HepG2 (cell line): ENCODE measurements around the gene GPC6. TPM values are rescaled to one million over a fixed set of nuclear protein-coding genes. Genes with fewer than 3 reads are reported as not detected.

ENCODE experiments used
- ARNT2 ChIP-seq: sonication (generic); formaldehyde crosslinking; IDR thresholded peaks from 2 replicates; pipeline ENCODE4 v1.8.0; 2022; ENCODE audit warnings: mild to moderate bottlenecking, low read depth, missing genetic modification reagents, moderate library complexity
- DRAP1 ChIP-seq: IDR thresholded peaks from 2 replicates; pipeline ENCODE4 v1.6.1; 2016; ENCODE audit warnings: missing genetic modification reagents, missing compliant biosample characterization
- MEF2D ChIP-seq: sonication (generic); formaldehyde crosslinking; IDR thresholded peaks from 2 replicates; pipeline ENCODE4 v1.5.1; 2020; ENCODE audit warnings: mild to moderate bottlenecking, missing genetic modification reagents
- NRL ChIP-seq: sonication (generic); formaldehyde crosslinking; IDR thresholded peaks from 2 replicates; pipeline ENCODE4 v1.5.0; 2020; ENCODE audit warnings: missing genetic modification reagents, mild to moderate bottlenecking, moderate library complexity, borderline replicate concordance
- SMAD9 ChIP-seq: sonication (generic); formaldehyde crosslinking; IDR thresholded peaks from 2 replicates; pipeline ENCODE4 v1.5.1; 2020; ENCODE audit warnings: mild to moderate bottlenecking, missing genetic modification reagents
- SMARCE1 ChIP-seq: fragments of 450-650 bp; IDR thresholded peaks from 2 replicates; pipeline ENCODE4 v1.6.1; 2017; ENCODE audit warnings: borderline replicate concordance
- TAF1 ChIP-seq: sonication (generic); formaldehyde crosslinking; IDR thresholded peaks from 2 replicates; pipeline ENCODE4 v1.4.0; 2020; ENCODE audit warnings: missing genetic modification reagents
- TRIM22 ChIP-seq: fragments of 450-650 bp; IDR thresholded peaks from 2 replicates; pipeline ENCODE4 v1.6.1; 2017
- U2AF1 ChIP-seq: fragments of 200-400 bp; formaldehyde crosslinking; optimal IDR thresholded peaks from 2 replicates; pipeline ENCODE3; 2017; ENCODE audit warnings: mild to moderate bottlenecking, low read depth, low read length
- ZKSCAN1 ChIP-seq: fragments of 150-350 bp; IDR thresholded peaks from 2 replicates; pipeline ENCODE4 v1.6.1; 2014; ENCODE audit warnings: low read length
- ZNF121 ChIP-seq: sonication (generic); formaldehyde crosslinking; IDR thresholded peaks from 2 replicates; pipeline ENCODE4 v1.5.0; 2020; ENCODE audit warnings: mild to moderate bottlenecking, missing genetic modification reagents
- ZNF142 ChIP-seq: sonication (generic); formaldehyde crosslinking; IDR thresholded peaks from 2 replicates; pipeline ENCODE4 v1.4.0; 2020; ENCODE audit warnings: missing genetic modification reagents
- ZNF207 ChIP-seq: fragments of 450-650 bp; IDR thresholded peaks from 2 replicates; pipeline ENCODE4 v1.6.1; 2016; ENCODE audit warnings: antibody characterized with exemption, borderline replicate concordance
- ZNF431 ChIP-seq: sonication (generic); formaldehyde crosslinking; IDR thresholded peaks from 2 replicates; pipeline ENCODE4 v1.9.0; 2022; ENCODE audit warnings: missing genetic modification reagents, low read depth, mild to moderate bottlenecking, borderline replicate concordance
- ZNF687 ChIP-seq: sonication (generic); formaldehyde crosslinking; IDR thresholded peaks from 2 replicates; pipeline ENCODE4 v1.5.1; 2020; ENCODE audit warnings: mild to moderate bottlenecking, missing genetic modification reagents, moderate library complexity
- ZSCAN20 ChIP-seq: sonication (generic); formaldehyde crosslinking; IDR thresholded peaks from 2 replicates; pipeline ENCODE4 v1.4.0; 2020; ENCODE audit warnings: missing genetic modification reagents, mild to moderate bottlenecking, borderline replicate concordance
- polyA plus RNA-seq, 8 experiments: library from polyadenylated mRNA; depleted of rRNA in 3 of 8; stranded (reverse) in 7 of 8; unstranded in 1 of 8; fragments of >200 nt; fragmentation: Illumina TruSeq in 4 of 8; extraction: Trizol in 4 of 8; gene quantifications; 2 replicates each; pipeline versions ENCODE4 v1.2.1 to v1.2.3, GENCODE V29; 2011 to 2016; ENCODE audit warnings: low read depth in 4 of 8, missing spikeins in 1 of 8, mixed read lengths in 1 of 8; ENCODE audit not compliant: insufficient read depth in 1 of 8
- total RNA-seq, 5 experiments: library from RNA; depleted of rRNA; stranded (reverse); fragments of >200 nt; fragmentation: Illumina TruSeq; extraction: Trizol; gene quantifications; 2 replicates each; pipeline ENCODE4 v1.2.3, GENCODE V29; 2016; ENCODE audit warnings: low read depth in 1 of 5

GPC6 gene
- total and polyA plus RNA-seq, 2 of the 13 experiments (the other 11 are each of a cell fraction or from before 2014, with no cell fraction given) = 24.5 to 33.9 TPM

GRCh38 chr13:93224535-93224934 is 2.1 kb upstream of the GPC6 start (continued):
- TF ChIP-seq ZNF687 (CRISPR knock-in tag) (no peak; the same call in 1 of the 2 replicates), ZNF121 (no peak), ZNF207 (no peak), NRL (CRISPR knock-in tag) (no peak), MEF2D (CRISPR knock-in tag) (peak; percentile 96), SMAD9 (CRISPR knock-in tag) (no peak), U2AF1 (no peak), TRIM22 (no peak), ARNT2 (no peak), TAF1 (0 out of 2 replicates have a peak, but pooled peaks have one; percentile 24), SMARCE1 (no peak), DRAP1 (CRISPR knock-in tag) (peak; percentile 54; the same call in 1 of the 2 replicates), ZKSCAN1 (no peak), ZSCAN20 (no peak), ZNF431 (peak; percentile 86; the same call in 1 of the 2 replicates), ZNF142 (CRISPR knock-in tag) (peak; percentile 35; the same call in 1 of the 2 replicates)
